Measurements from ENCODE around the gene MBNL3. TPM values are rescaled to one million over a fixed set of nuclear protein-coding genes. Genes with fewer than 3 reads are reported as not detected.

MBNL3 gene
- total RNA-seq, 2 donors from 2014 or later: 98.8 to 140 TPM

DNA sequence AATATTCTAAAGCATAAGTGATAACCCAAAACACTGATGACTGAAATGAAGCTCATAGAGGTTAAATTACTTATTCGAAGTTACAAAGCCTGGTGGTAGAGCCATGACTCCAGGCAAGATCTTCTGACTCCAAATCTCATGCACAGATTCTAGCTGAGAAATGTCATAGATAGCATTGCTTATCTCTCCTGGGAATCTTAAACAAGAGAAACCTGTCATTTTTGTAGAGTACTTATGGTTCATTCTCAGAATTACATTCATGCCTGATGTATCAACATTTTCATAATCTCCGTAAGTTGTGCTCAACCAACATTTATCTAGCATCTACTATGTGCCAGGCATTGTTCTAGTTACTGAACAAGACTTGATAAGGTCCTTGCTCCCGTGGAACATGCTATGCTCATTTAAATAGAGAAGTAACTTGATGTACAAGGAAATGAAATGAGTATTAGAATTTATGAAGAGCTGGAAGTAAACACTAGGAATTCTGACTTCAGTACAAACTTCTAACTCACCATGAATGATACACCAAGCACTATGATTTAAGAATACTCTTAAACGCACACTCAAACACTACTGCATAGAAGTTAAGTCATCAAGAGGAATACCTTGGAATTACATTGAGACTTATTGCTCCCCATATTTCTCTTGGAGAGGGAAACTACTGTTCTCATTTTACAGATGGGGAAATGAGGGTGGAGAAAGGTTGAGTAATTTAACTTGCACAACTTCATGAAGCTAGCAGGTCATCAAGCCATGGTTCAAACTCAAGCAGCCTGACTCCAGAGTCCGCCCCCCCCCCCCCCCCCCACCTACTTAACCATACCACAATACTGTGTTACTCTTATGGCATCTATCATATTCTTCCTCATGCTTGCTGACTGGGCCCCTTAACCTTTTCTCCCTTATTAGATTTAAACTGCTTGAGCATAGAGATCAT is 45.4 kb downstream of the MBNL3 start:
- no peak for DNase-seq (ENCODE audit: low spot score)
- no peak for TF ChIP-seq CTCF (IDR thresholded peaks at IDR 0.05)
- H3K4me3 ChIP-seq: no peak overlapping the region
- H3K9me3 ChIP-seq: peaks cover 0 to 25% of the 10 kb centered on the region in 2 donors
- no peaks in the 10 kb centered on the region for H3K27me3 ChIP-seq
- H3K4me1 ChIP-seq: no peaks in the 10 kb centered on the region
- no peak overlapping the region for H3K27ac ChIP-seq
- H3K36me3 ChIP-seq: no peaks in the 10 kb centered on the region

DNA sequence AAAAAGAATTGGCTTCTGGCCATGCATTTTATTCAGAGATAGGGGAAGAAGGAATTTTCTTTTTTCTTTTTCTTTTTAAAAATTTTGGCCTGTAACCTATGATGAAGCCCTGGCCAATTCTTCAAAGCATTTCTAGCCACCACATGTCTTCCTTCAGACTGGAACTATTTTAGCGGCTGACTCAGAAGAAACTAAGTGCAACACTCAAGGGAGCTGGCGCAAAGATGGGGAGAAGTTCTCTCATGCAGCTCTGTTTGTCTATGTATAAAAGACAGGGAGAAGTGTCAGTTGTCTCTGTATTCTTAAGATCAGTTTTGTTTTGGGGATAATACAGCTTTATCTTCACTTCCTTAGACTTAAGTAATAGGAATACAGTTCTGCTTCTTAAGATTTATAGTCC is 46.1 kb downstream of the MBNL3 start:
- H3K4me1 ChIP-seq: no peaks in the 10 kb centered on the region
- H3K36me3 ChIP-seq: no peaks in the 10 kb centered on the region
- H3K27me3 ChIP-seq: no peaks in the 10 kb centered on the region
- H3K27ac ChIP-seq: no peak overlapping the region
- no peak for DNase-seq (ENCODE audit: low spot score)
- H3K4me3 ChIP-seq: no peak overlapping the region
- TF ChIP-seq CTCF (IDR thresholded peaks at IDR 0.05): no peak
- H3K9me3 ChIP-seq: peaks cover 0 to 18% of the 10 kb centered on the region in 2 donors

DNA sequence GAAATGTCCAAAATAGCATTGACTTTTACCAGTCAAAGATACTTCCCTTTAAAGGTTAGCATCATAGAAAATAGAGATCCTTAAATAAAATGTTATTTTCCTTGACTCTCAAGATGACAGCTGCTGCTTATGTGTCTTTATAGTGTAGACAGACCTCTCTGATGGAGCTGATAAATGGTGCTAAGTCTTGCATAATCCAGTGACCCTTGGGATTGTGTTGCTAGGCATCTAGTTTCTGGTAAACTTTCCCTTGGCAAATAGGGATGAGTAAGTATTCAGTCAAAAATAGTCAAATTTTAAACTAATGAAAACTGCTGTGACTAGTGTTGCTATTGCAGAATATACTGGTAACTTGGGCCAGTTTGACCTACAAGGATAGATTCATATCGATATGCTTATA is 53.6 kb downstream of the MBNL3 start:
- Histone ChIP-seq H3K27ac (no peak overlapping the region), H3K4me1 (no peaks in the 10 kb centered on the region), H3K9me3 (no peaks in the 10 kb centered on the region), H3K27me3 (no peaks in the 10 kb centered on the region), H3K4me3 (no peak overlapping the region), H3K36me3 (no peaks in the 10 kb centered on the region)
- DNase-seq (ENCODE audit: low spot score): no peak
- TF ChIP-seq CTCF (IDR thresholded peaks at IDR 0.05): no peak

DNA sequence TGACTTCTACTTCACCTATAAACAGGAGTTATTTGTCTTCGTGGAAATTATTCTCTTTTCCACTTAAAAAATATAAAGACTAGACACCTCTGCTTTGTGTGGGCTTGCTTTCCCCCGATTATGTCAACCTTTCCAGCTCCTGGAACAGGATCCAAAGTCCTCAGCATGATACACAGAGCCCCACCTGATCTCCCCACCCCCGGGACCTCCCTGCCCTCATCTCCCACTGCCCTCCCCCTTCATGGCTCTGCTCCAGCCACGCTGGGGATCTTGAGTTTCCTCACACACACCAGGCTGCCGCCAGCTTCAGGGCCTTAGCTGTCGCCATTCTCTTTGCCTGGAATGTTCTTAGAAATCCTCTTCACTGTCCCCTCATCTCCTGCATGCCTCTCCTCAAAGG is 55.3 kb downstream of the MBNL3 start:
- H3K4me3 ChIP-seq: no peak overlapping the region
- H3K9me3 ChIP-seq: no peaks in the 10 kb centered on the region
- H3K36me3 ChIP-seq: no peaks in the 10 kb centered on the region
- no peak overlapping the region for H3K27ac ChIP-seq
- no peak for TF ChIP-seq CTCF (IDR thresholded peaks at IDR 0.05)
- no peak for DNase-seq (ENCODE audit: low spot score)
- H3K27me3 ChIP-seq: no peaks in the 10 kb centered on the region
- no peaks in the 10 kb centered on the region for H3K4me1 ChIP-seq

DNA sequence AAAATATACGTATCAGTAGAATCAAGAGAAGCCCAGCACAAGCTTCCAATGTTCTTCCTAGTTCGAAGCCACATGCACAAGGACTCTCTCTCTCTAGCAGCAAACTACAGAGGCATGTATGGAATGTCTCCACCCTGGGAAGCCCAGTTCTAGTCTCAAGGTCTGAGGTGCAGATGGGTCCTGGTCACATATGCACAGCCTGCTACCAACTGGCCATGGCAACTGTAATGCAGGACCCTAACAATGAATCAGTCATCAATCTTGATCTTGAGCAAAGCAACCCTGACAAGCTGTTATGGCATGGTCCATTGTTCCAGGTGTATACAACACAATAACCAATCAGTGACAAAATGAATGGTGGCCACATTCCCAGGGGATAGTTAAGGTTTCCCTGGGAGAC is 55.8 kb downstream of the MBNL3 start:
- TF ChIP-seq CTCF (IDR thresholded peaks at IDR 0.05): no peak
- Histone ChIP-seq H3K4me3 (no peak overlapping the region), H3K27ac (no peak overlapping the region), H3K9me3 (no peaks in the 10 kb centered on the region), H3K36me3 (no peaks in the 10 kb centered on the region), H3K27me3 (no peaks in the 10 kb centered on the region), H3K4me1 (no peaks in the 10 kb centered on the region)
- DNase-seq (ENCODE audit: low spot score): no peak
